B cell (primary cell): Measurements from ENCODE around the gene PKP1. TPM values are rescaled to one million over a fixed set of nuclear protein-coding genes. Genes with fewer than 3 reads are reported as not detected.

ENCODE experiments used
- ATAC-seq: fragments of 200-7000 bp; cut with Tn5 transposase; one replicate; pipeline ENCODE4 v1.10.0; 2021; ENCODE audit warnings: low read depth, mild to moderate bottlenecking, moderate number of reproducible peaks, moderate library complexity
- CTCF ChIA-PET: fragments of 350-600 bp; sonication (Branson Sonifier 250); formaldehyde crosslinking; loops from one replicate; lab custom pipeline; 2021; ENCODE audit warnings: antibody characterized with exemption, inconsistent platforms; lab: Charles Lee
- POLR2A ChIA-PET: fragments of 350-600 bp; sonication (Branson Sonifier 250); formaldehyde crosslinking; loops from one replicate; lab custom pipeline; 2021; ENCODE audit warnings: antibody characterized with exemption; lab: Charles Lee
- DNase-seq: peaks from one replicate; pipeline ENCODE4 v3.0.0; 2013
- H2AFZ ChIP-seq: 2 replicates; pipeline ENCODE4 v1.6.1; 2012; ENCODE audit warnings: mild to moderate bottlenecking, low read depth, low read length; ENCODE audit not compliant: insufficient read depth, poor library complexity, severe bottlenecking
- H3K27ac ChIP-seq, 2 donors: 1 replicate in 1 of 2; 2 replicates in 1 of 2; pipeline ENCODE4 v1.5.1; 2012 to 2013; ENCODE audit warnings: low read length in 2 of 2, mild to moderate bottlenecking in 2 of 2, moderate library complexity in 1 of 2
- H3K27me3 ChIP-seq, 4 experiments: fragments of 200-600 bp in 1 of 4; sonication (generic) in 1 of 4; replicated peaks in 1 of 4; 1 replicate in 2 of 4; 2 replicates in 2 of 4; pipeline versions ENCODE4 v1.6.1 to v1.7.0; 2013 to 2016; ENCODE audit warnings: low read length in 3 of 4, mild to moderate bottlenecking in 2 of 4, mixed read lengths in 1 of 4, moderate library complexity in 1 of 4; ENCODE audit not compliant: insufficient read depth in 4 of 4, control insufficient read depth in 3 of 4; ENCODE audit errors: control extremely low read depth in 1 of 4
- H3K36me3 ChIP-seq, 2 experiments: replicated peaks in 1 of 2; 1 replicate in 1 of 2; 2 replicates in 1 of 2; pipeline versions ENCODE4 v1.6.1 to v1.7.1; 2013; ENCODE audit warnings: low read length in 1 of 2; ENCODE audit not compliant: insufficient read depth in 2 of 2, control insufficient read depth in 1 of 2; ENCODE audit errors: control extremely low read depth in 1 of 2, extremely low read depth in 1 of 2
- H3K4me1 ChIP-seq, 2 donors: fragments of 200-600 bp in 1 of 2; sonication (generic) in 1 of 2; 1 replicate in 1 of 2; 2 replicates in 1 of 2; pipeline versions ENCODE4 v1.5.1 to v1.6.1; 2013 to 2017; ENCODE audit warnings: low read length in 2 of 2; ENCODE audit not compliant: control insufficient read depth in 2 of 2, insufficient read depth in 2 of 2
- H3K4me2 ChIP-seq: replicated peaks from 2 replicates; pipeline ENCODE3; 2012; ENCODE audit warnings: mild to moderate bottlenecking, low read depth, low read length; ENCODE audit not compliant: poor library complexity, severe bottlenecking
- H3K4me3 ChIP-seq, 5 experiments: fragments of 200-600 bp in 1 of 5; sonication (generic) in 1 of 5; 1 replicate in 3 of 5; 2 replicates in 2 of 5; pipeline versions ENCODE4 v1.5.1 to v1.7.0; 2011 to 2016; ENCODE audit warnings: low read length in 4 of 5, mild to moderate bottlenecking in 4 of 5, low read depth in 2 of 5, control low read depth in 1 of 5, moderate library complexity in 1 of 5; ENCODE audit not compliant: insufficient read depth in 1 of 5; ENCODE audit errors: control extremely low read depth in 1 of 5, extremely low read depth in 1 of 5
- H3K79me2 ChIP-seq: fragments of 200-600 bp; sonication (generic); one replicate; pipeline ENCODE4 v1.6.0; 2016; ENCODE audit warnings: low read length; ENCODE audit not compliant: control insufficient read depth, insufficient read depth
- H3K9ac ChIP-seq: fragments of 200-600 bp; sonication (generic); 2 replicates; pipeline ENCODE4 v1.6.1; 2017; ENCODE audit warnings: mild to moderate bottlenecking, low read length, moderate library complexity
- H3K9me3 ChIP-seq, 3 donors: one replicate each; pipeline versions ENCODE4 v1.6.1 to v1.7.1; 2013; ENCODE audit warnings: low read length in 2 of 3; ENCODE audit not compliant: control insufficient read depth in 2 of 3, insufficient read depth in 1 of 3; ENCODE audit errors: control extremely low read depth in 1 of 3
- H4K20me1 ChIP-seq: 2 replicates; pipeline ENCODE4 v1.6.0; 2012; ENCODE audit warnings: mild to moderate bottlenecking, low read length; ENCODE audit not compliant: insufficient read depth, control insufficient read depth, poor library complexity, severe bottlenecking
- H3K27ac Mint-ChIP-seq: one replicate; pipeline ENCODE4 v1.8.0; 2021; ENCODE audit warnings: mixed read lengths
- H3K27me3 Mint-ChIP-seq: one replicate; pipeline ENCODE4 v1.8.0; 2021; ENCODE audit warnings: mixed read lengths
- H3K4me1 Mint-ChIP-seq: one replicate; pipeline ENCODE4 v1.8.0; 2021; ENCODE audit warnings: mixed read lengths
- H3K4me3 Mint-ChIP-seq: one replicate; pipeline ENCODE4 v1.8.0; 2021; ENCODE audit warnings: mixed read lengths
- H3K9me3 Mint-ChIP-seq: one replicate; pipeline ENCODE4 v1.8.0; 2022; ENCODE audit warnings: mixed read lengths; ENCODE audit not compliant: insufficient read depth
- EZH2 ChIP-seq: IDR thresholded peaks from 2 replicates; pipeline ENCODE4 v1.6.1; 2012; ENCODE audit warnings: borderline replicate concordance, low read depth, mild to moderate bottlenecking, moderate library complexity, low read length; ENCODE audit not compliant: insufficient read depth, poor library complexity, severe bottlenecking
- WGBS: methylation state at CpG from one replicate; pipeline ENCODE4 v1.1.5; 2013; ENCODE audit warnings: missing lambda C conversion rate; ENCODE audit not compliant: insufficient coverage; 5-methylcytosine and 5-hydroxymethylcytosine counted together
- intact Hi-C: fragments of 100-400 bp; cut with micrococcal nuclease; formaldehyde crosslinking; loops from one replicate; pipeline ENCODE4 v1.10.0; 2022
- polyA plus RNA-seq: library from polyadenylated mRNA; depleted of rRNA; stranded (reverse); fragments of >200 nt; gene quantifications from 2 replicates; pipeline ENCODE4 v1.2.3, GENCODE V29; 2012
- total RNA-seq, 2 donors: library from RNA; stranded (reverse); fragments of 120-200 nt in 1 of 2; gene quantifications; 1 replicate in 1 of 2; 2 replicates in 1 of 2; pipeline versions ENCODE4 v1.2.3 to v1.2.4, GENCODE V29; 2013 to 2022
- TF ChIP-seq, protein P1 (sequence below): fragments of 200-600 bp; IDR thresholded peaks from one replicate; pipeline ENCODE4 v1.8.0; 2022; ENCODE audit warnings: antibody characterized with exemption, mild to moderate bottlenecking

Gene PKP1
- total and polyA plus RNA-seq, 2 donors (not counting 1 experiment from before 2014, with no cell fraction given), result not detected

DNA sequence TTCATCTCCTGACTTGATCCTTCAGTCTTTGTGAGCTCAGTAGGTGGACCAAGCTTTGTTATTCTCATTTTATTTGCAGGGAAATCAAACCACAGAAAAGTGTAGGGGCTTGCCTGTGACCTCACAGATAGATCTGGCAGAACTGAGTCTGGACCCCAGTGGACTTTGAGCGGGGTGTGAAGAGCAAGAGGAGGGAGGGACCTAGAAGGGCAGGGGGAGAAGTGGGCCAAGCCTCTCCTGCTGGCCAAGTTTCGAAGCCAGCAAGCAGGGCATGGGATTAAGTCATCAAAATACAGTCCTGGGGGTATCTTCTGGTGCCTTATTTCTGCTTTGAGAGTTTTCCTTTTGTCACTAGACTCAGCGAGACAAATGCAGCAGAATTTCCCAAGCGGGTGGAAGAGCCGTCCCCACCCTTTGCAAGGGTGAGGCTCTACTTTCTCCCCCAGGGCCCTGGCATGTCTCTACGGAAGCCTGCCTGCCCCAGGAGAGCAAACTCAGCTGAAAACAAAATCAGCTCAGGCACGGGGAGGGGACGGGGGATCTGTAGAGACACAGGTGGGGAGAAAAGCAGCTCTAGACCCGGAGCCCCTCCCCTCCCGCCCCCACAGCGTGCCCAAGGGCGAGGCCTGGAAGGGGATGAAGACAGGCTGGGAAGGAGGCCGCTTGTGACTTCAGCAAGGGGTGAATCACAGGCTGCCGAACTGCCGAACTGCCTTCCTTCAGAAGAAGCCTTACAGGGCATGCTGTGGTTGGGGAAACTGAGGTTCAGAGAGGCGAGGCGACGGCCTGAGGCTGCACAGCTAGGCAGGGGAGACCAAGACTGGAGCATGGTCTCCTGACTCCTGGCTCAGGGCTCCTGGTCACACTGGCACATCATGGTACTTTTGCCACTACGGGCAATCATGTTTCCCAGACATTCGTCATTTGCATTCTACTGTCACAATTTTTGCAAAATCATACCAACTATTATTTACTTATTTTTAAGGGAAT, 19.2 kb downstream of the PKP1 start:
- POLR2A ChIA-PET, result no interaction called here

DNA sequence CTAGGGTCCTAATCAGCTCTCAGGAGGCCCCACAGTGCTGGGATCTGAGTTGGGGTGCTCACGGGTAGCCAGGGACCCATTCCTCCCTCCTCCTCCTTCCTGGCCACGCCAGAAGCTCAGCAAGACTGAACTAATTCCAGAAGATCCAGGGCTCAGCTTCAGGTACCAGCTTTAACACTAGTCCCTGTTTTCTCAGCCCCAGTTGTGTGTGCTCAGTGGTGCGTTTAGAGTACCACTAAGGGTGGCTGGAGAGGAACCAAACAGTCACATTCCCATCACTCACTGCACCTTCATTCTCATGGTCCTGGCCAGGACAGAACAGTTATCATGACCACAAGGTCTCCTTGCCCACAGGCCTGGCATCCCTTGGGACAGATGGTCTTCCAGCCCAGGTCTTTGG, 20.8 kb downstream of the PKP1 start:
- Histone ChIP-seq H3K4me3 (no peak overlapping the region), H3K9me3 (no peaks in the 10 kb centered on the region), H3K27me3 (peaks cover 0 to 9% (median 0%) of the 10 kb centered on the region in 4 experiments), H3K4me2 (no peak overlapping the region), H3K27ac (no peak overlapping the region), H3K36me3 (no peaks in the 10 kb centered on the region), H4K20me1 (no peaks in the 10 kb centered on the region), H3K9ac (no peak overlapping the region), H3K79me2 (no peaks in the 10 kb centered on the region), H3K4me1 (no peaks in the 10 kb centered on the region), H2AFZ (no peak overlapping the region)
- Mint-ChIP-seq H3K4me1 (no peaks in the 10 kb centered on the region), H3K27me3 (peaks cover 19% of the 10 kb centered on the region), H3K4me3 (no peak overlapping the region), H3K9me3 (no peaks in the 10 kb centered on the region), H3K27ac (no peak overlapping the region)
- no peak for TF ChIP-seq EZH2
- TF ChIP-seq, protein P1, sequence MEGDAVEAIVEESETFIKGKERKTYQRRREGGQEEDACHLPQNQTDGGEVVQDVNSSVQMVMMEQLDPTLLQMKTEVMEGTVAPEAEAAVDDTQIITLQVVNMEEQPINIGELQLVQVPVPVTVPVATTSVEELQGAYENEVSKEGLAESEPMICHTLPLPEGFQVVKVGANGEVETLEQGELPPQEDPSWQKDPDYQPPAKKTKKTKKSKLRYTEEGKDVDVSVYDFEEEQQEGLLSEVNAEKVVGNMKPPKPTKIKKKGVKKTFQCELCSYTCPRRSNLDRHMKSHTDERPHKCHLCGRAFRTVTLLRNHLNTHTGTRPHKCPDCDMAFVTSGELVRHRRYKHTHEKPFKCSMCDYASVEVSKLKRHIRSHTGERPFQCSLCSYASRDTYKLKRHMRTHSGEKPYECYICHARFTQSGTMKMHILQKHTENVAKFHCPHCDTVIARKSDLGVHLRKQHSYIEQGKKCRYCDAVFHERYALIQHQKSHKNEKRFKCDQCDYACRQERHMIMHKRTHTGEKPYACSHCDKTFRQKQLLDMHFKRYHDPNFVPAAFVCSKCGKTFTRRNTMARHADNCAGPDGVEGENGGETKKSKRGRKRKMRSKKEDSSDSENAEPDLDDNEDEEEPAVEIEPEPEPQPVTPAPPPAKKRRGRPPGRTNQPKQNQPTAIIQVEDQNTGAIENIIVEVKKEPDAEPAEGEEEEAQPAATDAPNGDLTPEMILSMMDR, result no peak
- WGBS, result 76% methylated on average over 3 of the region's 3 CpGs
- ChIA-PET POLR2A (no interaction called here), CTCF (no interaction called here)
- ATAC-seq (no peak), DNase-seq (no peak)
- intact Hi-C loops, result no loop called here

More for the DNA sequence above, 19.2 kb downstream of the PKP1 start:
- Histone ChIP-seq H3K27me3 (peaks cover 0 to 2% (median 0%) of the 10 kb centered on the region in 4 experiments), H2AFZ (no peak overlapping the region), H3K36me3 (no peaks in the 10 kb centered on the region), H3K27ac (no peak overlapping the region), H3K4me1 (no peaks in the 10 kb centered on the region), H3K4me2 (no peak overlapping the region), H3K9ac (no peak overlapping the region), H3K9me3 (no peaks in the 10 kb centered on the region), H4K20me1 (no peaks in the 10 kb centered on the region), H3K79me2 (no peaks in the 10 kb centered on the region), H3K4me3 (no peak overlapping the region)
- Mint-ChIP-seq H3K27me3 (peaks cover 10% of the 10 kb centered on the region), H3K27ac (no peak overlapping the region), H3K4me1 (no peaks in the 10 kb centered on the region), H3K4me3 (no peak overlapping the region), H3K9me3 (no peaks in the 10 kb centered on the region)
- CTCF ChIA-PET, result no interaction called here
- intact Hi-C loops, result no loop called here
- 77% methylated on average over 13 of the region's 20 CpGs for WGBS
- TF ChIP-seq, protein P1, result no peak
- no peak for TF ChIP-seq EZH2
- DNase-seq (no peak), ATAC-seq (no peak)
